Forelimb muscle (tissue), 1 donor: ENCODE data around the gene FASN. TPM values are rescaled to one million over a fixed set of nuclear protein-coding genes. Genes with fewer than 3 reads are reported as not detected.

Experiments
- DNase-seq: peaks from one replicate; pipeline ENCODE4 v3.0.0-alpha.2; 2013; ENCODE audit warnings: low read depth
- polyA plus RNA-seq: library from polyadenylated mRNA; unstranded; fragments of 120-200 nt; gene quantifications from one replicate; pipeline ENCODE4 v1.2.1, GENCODE V29; 2013; ENCODE audit not compliant: insufficient read length

The FASN gene
- polyA plus RNA-seq, 1 donor = 24.6 TPM

GRCh38 chr17:82088838-82089722, 9.0 kb downstream of the FASN start:
- DNase-seq = no peak

- no peak for DNase-seq
These were observed 9.8 kb downstream of the FASN start for GRCh38 chr17:82087961-82088837.

- no peak for DNase-seq
These were observed 10.8 kb downstream of the FASN start for GRCh38 chr17:82086941-82087906.

GRCh38 chr17:82085931-82086764, 11.9 kb downstream of the FASN start:
- DNase-seq = no peak

GRCh38 chr17:82085031-82085861, 12.8 kb downstream of the FASN start:
- DNase-seq = no peak

GRCh38 chr17:82084373-82085030, 13.5 kb downstream of the FASN start:
- DNase-seq = no peak

- no peak for DNase-seq
These were observed 14.3 kb downstream of the FASN start for GRCh38 chr17:82083533-82084359.

- no peak for DNase-seq
These were observed 15.0 kb downstream of the FASN start for GRCh38 chr17:82083009-82083408.

GRCh38 chr17:82082456-82082855, 15.6 kb downstream of the FASN start:
- DNase-seq = no peak

GRCh38 chr17:82081966-82082365, 16.1 kb downstream of the FASN start:
- no peak for DNase-seq

- DNase-seq = no peak
These were observed 16.5 kb downstream of the FASN start for GRCh38 chr17:82081546-82081945.

- DNase-seq = no peak
These were observed 17.1 kb downstream of the FASN start for GRCh38 chr17:82080789-82081464.

- no peak for DNase-seq
These were observed 17.8 kb downstream of the FASN start for GRCh38 chr17:82080048-82080788.

- DNase-seq = no peak
These were observed 18.9 kb downstream of the FASN start for GRCh38 chr17:82079001-82079677.

GRCh38 chr17:82078433-82078832, 19.6 kb downstream of the FASN start:
- no peak for DNase-seq

GRCh38 chr17:82077617-82078358, 20.2 kb downstream of the FASN start:
- no peak for DNase-seq
